ENCODE results near the gene TBC1D28.
"Not testable (repeated sequence)": the region's sequence is repeated elsewhere in the genome, so short reads cannot be mapped to it uniquely, and the experiment has no call there.

DNA sequence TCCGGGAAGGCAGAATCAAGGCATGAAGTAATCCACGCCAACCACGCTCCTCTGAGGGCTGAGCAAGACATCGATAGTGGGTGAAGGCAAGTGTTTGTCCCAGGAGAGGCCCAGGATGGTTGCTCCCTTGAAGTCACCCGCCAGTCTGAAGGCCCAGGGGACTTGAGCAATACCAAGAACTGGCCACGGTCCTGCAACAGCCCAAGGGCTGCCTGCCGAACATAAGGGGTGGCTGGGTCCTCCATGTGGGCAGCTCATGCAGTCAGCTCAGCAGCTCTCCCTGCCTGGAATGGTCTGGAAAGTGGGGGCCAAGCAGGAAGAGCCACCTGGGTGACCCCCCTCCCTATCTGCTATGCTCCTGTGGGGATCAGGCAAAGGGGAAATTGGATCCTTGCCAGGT is 8.4 kb downstream of the TBC1D28 start:
- TF ChIP-seq, protein P1, sequence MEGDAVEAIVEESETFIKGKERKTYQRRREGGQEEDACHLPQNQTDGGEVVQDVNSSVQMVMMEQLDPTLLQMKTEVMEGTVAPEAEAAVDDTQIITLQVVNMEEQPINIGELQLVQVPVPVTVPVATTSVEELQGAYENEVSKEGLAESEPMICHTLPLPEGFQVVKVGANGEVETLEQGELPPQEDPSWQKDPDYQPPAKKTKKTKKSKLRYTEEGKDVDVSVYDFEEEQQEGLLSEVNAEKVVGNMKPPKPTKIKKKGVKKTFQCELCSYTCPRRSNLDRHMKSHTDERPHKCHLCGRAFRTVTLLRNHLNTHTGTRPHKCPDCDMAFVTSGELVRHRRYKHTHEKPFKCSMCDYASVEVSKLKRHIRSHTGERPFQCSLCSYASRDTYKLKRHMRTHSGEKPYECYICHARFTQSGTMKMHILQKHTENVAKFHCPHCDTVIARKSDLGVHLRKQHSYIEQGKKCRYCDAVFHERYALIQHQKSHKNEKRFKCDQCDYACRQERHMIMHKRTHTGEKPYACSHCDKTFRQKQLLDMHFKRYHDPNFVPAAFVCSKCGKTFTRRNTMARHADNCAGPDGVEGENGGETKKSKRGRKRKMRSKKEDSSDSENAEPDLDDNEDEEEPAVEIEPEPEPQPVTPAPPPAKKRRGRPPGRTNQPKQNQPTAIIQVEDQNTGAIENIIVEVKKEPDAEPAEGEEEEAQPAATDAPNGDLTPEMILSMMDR (IDR thresholded peaks at IDR 0.05), result not testable (repeated sequence)
- not testable (repeated sequence) for TF ChIP-seq POLR2A, EP300, POLR2AphosphoS5 (IDR thresholded peaks at IDR 0.05)
